Muscle layer of colon (tissue), 2 donors: ENCODE data around the gene PRPF4.
"Not testable (repeated sequence)": the region's sequence is repeated elsewhere in the genome, so short reads cannot be mapped to it uniquely, and the experiment has no call there.

Experiments used
- H3K27ac ChIP-seq: one replicate; pipeline ENCODE4 v1.7.0; 2013; ENCODE audit warnings: low read depth, mild to moderate bottlenecking, low read length, moderate library complexity
- H3K27me3 ChIP-seq, 2 donors: one replicate each; pipeline ENCODE4 v1.7.0; 2013; ENCODE audit warnings: low read length in 2 of 2, mild to moderate bottlenecking in 2 of 2; ENCODE audit not compliant: insufficient read depth in 2 of 2, control insufficient read depth in 1 of 2
- H3K36me3 ChIP-seq: one replicate; pipeline ENCODE4 v1.7.0; 2013; ENCODE audit warnings: mild to moderate bottlenecking, low read length; ENCODE audit not compliant: insufficient read depth
- H3K4me1 ChIP-seq: one replicate; pipeline ENCODE4 v1.7.0; 2013; ENCODE audit warnings: mild to moderate bottlenecking, low read length; ENCODE audit not compliant: insufficient read depth
- H3K4me3 ChIP-seq, 2 donors: one replicate each; pipeline ENCODE4 v1.7.0; 2013; ENCODE audit warnings: low read length in 2 of 2, low read depth in 1 of 2, mild to moderate bottlenecking in 1 of 2, moderate library complexity in 1 of 2
- H3K9ac ChIP-seq: one replicate; pipeline ENCODE4 v1.7.0; 2013; ENCODE audit warnings: low read length
- H3K9me3 ChIP-seq: one replicate; pipeline ENCODE4 v1.7.0; 2013; ENCODE audit warnings: mild to moderate bottlenecking, low read length
- donor health status: abdominal sarcoma.
- donor health status: Adenocarcinoma of cecum.

The PRPF4 gene

GRCh38 chr9:113269871-113270270 is 5.6 kb upstream of the PRPF4 start:
- Histone ChIP-seq H3K9me3 (no peaks in the 10 kb centered on the region), H3K27ac (no peak overlapping the region), H3K36me3 (peaks cover 52% of the 10 kb centered on the region), H3K4me3 (no peak overlapping the region), H3K9ac (no peak overlapping the region), H3K27me3 (no peaks in the 10 kb centered on the region), H3K4me1 (peaks cover 13% of the 10 kb centered on the region)

GRCh38 chr9:113274474-113275156 is 843 bp upstream of the PRPF4 start:
- Histone ChIP-seq H3K4me1 (peaks cover 19% of the 10 kb centered on the region), H3K36me3 (peaks cover 54% of the 10 kb centered on the region), H3K4me3 (peak overlapping the region; percentile 25 to 79), H3K9ac (peak overlapping the region; percentile 71), H3K9me3 (no peaks in the 10 kb centered on the region), H3K27ac (peak overlapping the region; percentile 59), H3K27me3 (no peaks in the 10 kb centered on the region)

- no peak overlapping the region for H3K4me3 ChIP-seq
- peaks cover 15% of the 10 kb centered on the region for H3K4me1 ChIP-seq
- H3K36me3 ChIP-seq = peaks cover 57% of the 10 kb centered on the region
- no peak overlapping the region for H3K27ac ChIP-seq
- no peak overlapping the region for H3K9ac ChIP-seq
- no peaks in the 10 kb centered on the region for H3K9me3 ChIP-seq
- H3K27me3 ChIP-seq = no peaks in the 10 kb centered on the region
Measured at GRCh38 chr9:113278840-113279239, 3.4 kb downstream of the PRPF4 start.

GRCh38 chr9:113281356-113281755 is 5.9 kb downstream of the PRPF4 start:
- Histone ChIP-seq H3K9me3 (no peaks in the 10 kb centered on the region), H3K36me3 (peaks cover 76% of the 10 kb centered on the region), H3K27ac (no peak overlapping the region), H3K4me3 (no peak overlapping the region), H3K9ac (no peak overlapping the region), H3K4me1 (peaks cover 2% of the 10 kb centered on the region), H3K27me3 (no peaks in the 10 kb centered on the region)

- no peak overlapping the region for H3K27ac ChIP-seq
- no peak overlapping the region for H3K4me3 ChIP-seq
- no peaks in the 10 kb centered on the region for H3K9me3 ChIP-seq
- H3K4me1 ChIP-seq = no peaks in the 10 kb centered on the region
- no peaks in the 10 kb centered on the region for H3K27me3 ChIP-seq
- peaks cover 75% of the 10 kb centered on the region for H3K36me3 ChIP-seq
- H3K9ac ChIP-seq = no peak overlapping the region
Measured at GRCh38 chr9:113289091-113289490, 13.6 kb downstream of the PRPF4 start.

DNA sequence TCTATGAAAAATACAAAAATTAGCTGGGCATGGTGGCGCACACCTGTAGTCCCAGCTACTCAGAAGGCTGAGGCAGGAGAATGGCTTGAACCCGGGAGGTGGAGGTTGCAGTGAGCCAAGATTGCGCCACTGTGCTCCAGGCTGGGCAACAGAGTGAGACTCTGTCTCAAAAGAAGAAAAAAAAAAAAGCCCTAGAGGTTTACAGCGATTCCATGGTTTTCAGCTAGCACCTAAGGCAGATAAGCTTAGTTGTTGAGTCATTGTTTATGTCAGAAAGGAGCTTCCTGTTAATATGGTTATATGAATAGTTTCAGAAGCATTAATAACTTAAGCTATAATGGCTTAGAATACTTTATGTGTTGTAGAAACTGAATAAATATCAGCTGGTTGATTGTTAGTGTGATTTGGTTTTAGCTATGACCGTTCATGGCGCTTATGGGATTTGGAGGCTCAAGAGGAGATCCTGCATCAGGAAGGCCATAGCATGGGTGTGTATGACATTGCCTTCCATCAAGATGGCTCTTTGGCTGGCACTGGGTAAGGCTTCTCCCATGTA is 14.7 kb downstream of the PRPF4 start:
- no peaks in the 10 kb centered on the region for H3K27me3 ChIP-seq
- no peaks in the 10 kb centered on the region for H3K4me1 ChIP-seq
- no peak overlapping the region for H3K9ac ChIP-seq
- H3K4me3 ChIP-seq = no peak overlapping the region
- H3K9me3 ChIP-seq = no peaks in the 10 kb centered on the region
- H3K36me3 ChIP-seq = peaks cover 66% of the 10 kb centered on the region
- H3K27ac ChIP-seq = no peak overlapping the region

DNA sequence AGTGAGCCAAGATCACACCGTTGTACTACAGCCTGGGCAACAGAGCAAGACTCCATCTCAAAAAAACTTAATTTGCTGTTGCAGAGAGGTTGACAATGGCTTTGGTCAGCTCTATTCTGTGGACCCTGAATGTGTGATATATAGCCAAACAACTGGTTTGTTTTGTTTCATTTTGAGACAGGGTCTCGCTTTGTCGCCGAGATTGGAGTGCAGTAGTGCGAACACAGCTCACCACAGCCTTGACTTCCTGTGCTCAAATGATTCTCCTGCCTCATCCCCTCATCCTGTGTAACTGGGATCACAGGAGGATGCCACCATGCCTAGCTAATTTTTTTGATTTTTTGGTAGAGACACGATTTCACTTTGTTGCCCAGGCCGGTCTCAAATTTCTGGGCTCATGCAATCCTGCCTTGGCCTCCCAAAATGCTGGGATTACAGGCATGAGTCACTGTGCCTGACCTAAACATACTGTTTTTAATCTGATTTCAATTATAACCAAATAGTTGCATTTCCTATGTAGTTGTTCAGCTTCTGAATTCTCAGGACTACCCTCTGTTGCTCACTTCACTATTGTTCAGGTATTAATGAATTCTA is 17.9 kb downstream of the PRPF4 start:
- Histone ChIP-seq H3K27ac (no peak overlapping the region), H3K9me3 (no peaks in the 10 kb centered on the region), H3K36me3 (peaks cover 40% of the 10 kb centered on the region), H3K4me1 (no peaks in the 10 kb centered on the region), H3K27me3 (no peaks in the 10 kb centered on the region), H3K4me3 (no peak overlapping the region), H3K9ac (no peak overlapping the region)

DNA sequence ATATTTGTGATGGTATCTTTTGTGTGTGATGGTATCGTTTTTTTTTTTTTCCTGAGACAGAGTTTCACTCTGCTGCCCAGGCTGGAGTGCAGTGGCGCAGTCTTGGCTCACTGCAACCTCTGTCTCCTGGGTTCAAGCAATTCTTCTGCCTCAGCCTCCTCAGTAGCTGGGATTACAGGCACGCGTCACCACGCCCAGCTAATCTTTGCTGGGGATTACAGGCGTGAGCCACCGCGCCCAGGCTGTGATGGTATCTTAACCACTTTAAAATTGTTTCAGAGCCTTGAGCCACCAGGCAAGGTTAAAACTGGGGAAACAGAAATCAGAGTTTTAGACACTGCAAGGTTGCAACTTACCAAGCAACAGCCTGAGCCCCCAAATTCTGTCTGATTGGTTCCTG is 20.8 kb downstream of the PRPF4 start:
- not testable (repeated sequence) for H3K4me1 ChIP-seq, H3K27ac ChIP-seq, H3K27me3 ChIP-seq, H3K9ac ChIP-seq, H3K4me3 ChIP-seq, H3K9me3 ChIP-seq
- peaks cover 12% of the 10 kb centered on the region for H3K36me3 ChIP-seq

- Histone ChIP-seq H3K9me3 (no peaks in the 10 kb centered on the region), H3K27ac (no peak overlapping the region), H3K4me3 (no peak overlapping the region), H3K27me3 (no peaks in the 10 kb centered on the region), H3K36me3 (peaks cover 5% of the 10 kb centered on the region), H3K9ac (no peak overlapping the region), H3K4me1 (no peaks in the 10 kb centered on the region)
Measured at GRCh38 chr9:113296796-113297558, 21.5 kb downstream of the PRPF4 start.

DNA sequence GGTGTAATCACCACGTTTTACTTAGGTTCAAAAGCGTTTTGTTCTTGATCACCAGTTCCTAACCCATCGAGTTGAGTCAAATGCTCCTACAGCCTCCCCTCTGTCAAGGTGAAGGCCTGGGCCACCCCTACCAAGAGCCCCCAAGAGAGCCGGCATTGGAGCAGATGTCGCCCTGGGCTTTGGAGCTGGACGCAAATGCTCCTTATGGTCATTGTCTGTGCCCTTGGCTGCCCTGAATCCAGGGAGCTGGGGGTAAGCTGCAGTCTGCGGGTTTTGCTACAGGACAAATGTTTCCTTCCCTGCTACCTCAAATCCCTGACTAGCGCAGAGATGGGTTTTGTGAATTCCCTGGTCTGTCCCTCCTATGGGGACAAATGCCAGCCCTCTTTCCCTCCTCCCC is 22.9 kb downstream of the PRPF4 start:
- no peak overlapping the region for H3K9ac ChIP-seq
- peaks cover 1% of the 10 kb centered on the region for H3K36me3 ChIP-seq
- H3K4me1 ChIP-seq = no peaks in the 10 kb centered on the region
- no peaks in the 10 kb centered on the region for H3K9me3 ChIP-seq
- H3K27me3 ChIP-seq = no peaks in the 10 kb centered on the region
- no peak overlapping the region for H3K27ac ChIP-seq
- no peak overlapping the region for H3K4me3 ChIP-seq

- no peak overlapping the region for H3K9ac ChIP-seq
- no peaks in the 10 kb centered on the region for H3K36me3 ChIP-seq
- H3K27ac ChIP-seq = no peak overlapping the region
- no peaks in the 10 kb centered on the region for H3K9me3 ChIP-seq
- H3K4me3 ChIP-seq = no peak overlapping the region
- H3K27me3 ChIP-seq = no peaks in the 10 kb centered on the region
- H3K4me1 ChIP-seq = no peaks in the 10 kb centered on the region
Measured at GRCh38 chr9:113298924-113299770, 23.7 kb downstream of the PRPF4 start.
